Liver (tissue), 3 donors: ENCODE measurements around the gene NTM.

ENCODE experiments used
- CTCF ChIP-seq: fragments of 150-350 bp; IDR thresholded peaks from 2 replicates; pipeline ENCODE4 v1.5.1; 2017; ENCODE audit warnings: improper control_type of control experiment, low read depth, low read length; ENCODE audit not compliant: missing input control
- GABPA ChIP-seq, 2 donors: IDR thresholded peaks in 1 of 2; conservative IDR thresholded peaks in 1 of 2; 2 replicates each; pipeline ENCODE4 v1.6.1; 2016; ENCODE audit warnings: antibody characterized with exemption in 2 of 2, mild to moderate bottlenecking in 1 of 2, moderate library complexity in 1 of 2
- JUND ChIP-seq, 2 donors: IDR thresholded peaks; 2 replicates each; pipeline ENCODE4 v1.6.1; 2016; ENCODE audit warnings: antibody characterized with exemption in 2 of 2
- RAD21 ChIP-seq, 2 donors: IDR thresholded peaks; 2 replicates each; pipeline ENCODE4 v1.6.1; 2016; ENCODE audit warnings: antibody characterized with exemption in 2 of 2, mild to moderate bottlenecking in 2 of 2
- SP1 ChIP-seq: IDR thresholded peaks from 2 replicates; pipeline ENCODE4 v1.6.1; 2018; ENCODE audit warnings: antibody characterized with exemption, mild to moderate bottlenecking
- TAF1 ChIP-seq: conservative IDR thresholded peaks from 2 replicates; pipeline ENCODE4 v1.6.1; 2016; ENCODE audit warnings: antibody characterized with exemption, mild to moderate bottlenecking
- YY1 ChIP-seq: IDR thresholded peaks from 2 replicates; pipeline ENCODE4 v1.6.1; 2016; ENCODE audit warnings: antibody characterized with exemption, mild to moderate bottlenecking
- donor health status: healthy.
- donor health status: healthy.

GRCh38 chr11:131867457-131868257 is 497.2 kb downstream of the NTM start:
- TF ChIP-seq CTCF = peak; percentile 50
- no peak for TF ChIP-seq SP1
- no peak for TF ChIP-seq GABPA (IDR thresholded peaks at IDR 0.05 in 1 of 2, conservative IDR thresholded peaks at IDR 0.05 in 1 of 2)
- TF ChIP-seq YY1 = no peak
- TF ChIP-seq TAF1 = no peak
- TF ChIP-seq JUND (IDR thresholded peaks at IDR 0.05) = no peak
- peak; percentile 76 to 81 for TF ChIP-seq RAD21 (IDR thresholded peaks at IDR 0.05)
